ENCODE data around the gene CLIC5.

Gene CLIC5

DNA sequence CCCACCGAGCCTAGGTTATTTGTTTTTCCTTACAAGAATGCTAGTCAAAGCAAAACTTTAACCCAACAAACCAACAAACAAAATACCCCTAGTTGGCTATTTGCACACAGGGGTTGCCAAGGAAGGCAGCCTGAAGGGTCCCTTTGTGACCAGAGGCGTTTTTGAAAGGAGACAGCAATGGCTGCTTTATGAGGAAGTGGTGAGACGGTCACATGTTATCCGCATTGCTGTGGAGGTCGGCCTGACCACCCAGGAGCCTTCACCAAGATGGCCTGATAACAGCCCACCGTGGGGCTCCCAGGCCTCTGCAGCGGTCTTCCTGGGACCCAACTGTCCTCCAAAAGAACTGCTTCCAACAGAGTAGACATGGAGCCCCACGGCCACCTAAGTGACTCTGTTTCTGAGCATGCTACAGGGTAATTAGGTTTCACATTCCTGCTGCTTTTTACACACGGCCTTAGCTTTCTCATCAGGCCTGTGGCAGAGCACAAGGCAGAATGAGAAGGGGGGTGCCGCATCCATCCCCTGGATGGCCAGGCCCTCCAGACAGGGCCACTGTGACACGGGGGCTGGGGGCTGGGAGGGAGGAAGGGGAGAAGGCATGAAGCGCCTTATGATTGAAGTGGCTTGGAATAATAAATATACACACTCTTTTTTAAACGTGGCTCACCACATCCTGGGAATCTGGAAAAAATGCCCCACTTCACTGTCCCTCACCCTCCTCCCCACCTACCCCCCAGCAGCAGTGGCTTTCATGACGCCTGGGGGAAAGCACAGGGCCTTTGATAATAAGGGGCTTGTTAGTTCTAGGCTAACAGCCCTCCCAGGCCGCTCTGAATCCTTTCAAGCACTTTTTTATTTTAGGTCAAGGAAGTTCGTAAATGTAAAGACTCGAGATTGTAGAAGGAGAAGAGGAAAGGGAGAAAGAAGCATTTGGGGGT lies 86.0 kb downstream of the CLIC5 start:
- in situ Hi-C loops (cut with MboI; ENCODE audit: low sequenced_read_pairs), result loop anchor here (10.0 kb wide), 1 partner anchor 1275 kb away; no protein-coding TSS in a partner anchor

GRCh38 chr6:45928721-45929305 lies 86.8 kb downstream of the CLIC5 start:
- in situ Hi-C loops (cut with MboI; ENCODE audit: low sequenced_read_pairs), result loop anchor here (10.0 kb wide), 1 partner anchor 1274 kb away; no protein-coding TSS in a partner anchor

GRCh38 chr6:45927421-45928320 lies 88.0 kb downstream of the CLIC5 start:
- in situ Hi-C loops (cut with MboI; ENCODE audit: low sequenced_read_pairs), result loop anchor here (10.0 kb wide), 1 partner anchor 1273 kb away; no protein-coding TSS in a partner anchor

GRCh38 chr6:45926423-45926822 lies 89.2 kb downstream of the CLIC5 start:
- in situ Hi-C loops (cut with MboI; ENCODE audit: low sequenced_read_pairs), result loop anchor here (10.0 kb wide), 1 partner anchor 1272 kb away; no protein-coding TSS in a partner anchor

GRCh38 chr6:45924763-45925342 lies 90.8 kb downstream of the CLIC5 start:
- in situ Hi-C loops (cut with MboI; ENCODE audit: low sequenced_read_pairs), result loop anchor here (10.0 to 25.0 kb wide), 2 partner anchors 1270 to 1463 kb away; no protein-coding TSS in a partner anchor

DNA sequence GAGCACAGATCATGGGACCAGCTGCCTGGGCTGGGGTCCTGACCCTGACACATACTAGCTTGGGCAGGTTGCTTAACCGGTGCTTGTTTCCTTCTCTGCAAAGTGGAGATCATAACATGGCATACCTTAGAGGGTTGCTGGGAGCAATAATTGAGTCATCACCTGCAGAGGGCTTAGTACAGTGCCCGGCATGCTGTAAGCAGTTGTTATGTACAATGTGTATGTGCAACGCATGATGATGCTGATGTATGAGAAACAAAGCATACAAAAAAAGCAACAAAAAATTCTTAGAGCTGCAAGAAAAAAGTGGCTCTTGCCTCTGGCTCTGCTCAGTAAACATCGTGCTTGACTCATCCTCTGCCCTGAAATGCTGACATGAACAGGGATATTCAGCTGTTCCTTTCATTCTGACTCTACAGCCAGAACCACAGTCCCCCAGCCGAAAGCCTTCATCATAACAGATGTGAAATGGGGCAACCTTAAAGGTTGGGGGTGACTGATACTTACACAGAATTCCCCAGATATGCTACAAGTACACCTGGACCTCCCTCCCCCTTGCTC lies 91.7 kb downstream of the CLIC5 start:
- in situ Hi-C loops (cut with MboI; ENCODE audit: low sequenced_read_pairs), result loop anchor here (10.0 to 25.0 kb wide), 2 partner anchors 1269 to 1462 kb away; no protein-coding TSS in a partner anchor

DNA sequence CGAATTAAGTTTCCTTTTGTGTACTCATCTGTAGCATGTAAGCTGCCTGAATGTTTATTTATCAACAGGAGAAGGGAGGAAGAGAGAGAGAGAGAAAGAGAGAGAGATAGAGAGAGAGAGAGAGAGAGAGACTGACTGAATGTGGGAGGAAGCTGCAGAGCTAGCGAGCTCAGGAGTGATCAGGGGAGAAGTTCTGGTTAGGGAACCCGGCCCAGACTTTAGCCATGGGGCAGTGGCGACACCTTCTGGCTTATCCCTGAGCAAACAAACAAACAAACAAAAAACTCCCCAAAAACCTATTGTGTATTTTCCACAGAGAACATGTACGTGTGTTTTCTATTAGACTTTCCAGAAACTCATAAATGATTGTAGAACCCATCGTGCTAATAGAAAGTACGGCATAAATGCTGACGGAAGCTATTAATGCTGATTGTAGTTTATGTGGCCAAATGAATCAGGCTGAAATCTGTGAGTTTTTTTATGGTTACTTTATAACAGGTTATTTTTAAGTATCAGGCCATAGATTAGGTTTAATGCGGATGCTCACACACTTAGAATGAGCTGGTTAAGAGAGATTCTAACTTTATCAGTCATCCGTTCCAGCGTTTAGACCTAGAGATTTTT lies 92.8 kb downstream of the CLIC5 start:
- in situ Hi-C loops (cut with MboI; ENCODE audit: low sequenced_read_pairs), result loop anchor here (10.0 to 25.0 kb wide), 2 partner anchors 1268 to 1461 kb away; no protein-coding TSS in a partner anchor

GRCh38 chr6:45921691-45922281 lies 93.9 kb downstream of the CLIC5 start:
- in situ Hi-C loops (cut with MboI; ENCODE audit: low sequenced_read_pairs), result loop anchor here (10.0 to 25.0 kb wide), 2 partner anchors 1267 to 1459 kb away; no protein-coding TSS in a partner anchor

DNA sequence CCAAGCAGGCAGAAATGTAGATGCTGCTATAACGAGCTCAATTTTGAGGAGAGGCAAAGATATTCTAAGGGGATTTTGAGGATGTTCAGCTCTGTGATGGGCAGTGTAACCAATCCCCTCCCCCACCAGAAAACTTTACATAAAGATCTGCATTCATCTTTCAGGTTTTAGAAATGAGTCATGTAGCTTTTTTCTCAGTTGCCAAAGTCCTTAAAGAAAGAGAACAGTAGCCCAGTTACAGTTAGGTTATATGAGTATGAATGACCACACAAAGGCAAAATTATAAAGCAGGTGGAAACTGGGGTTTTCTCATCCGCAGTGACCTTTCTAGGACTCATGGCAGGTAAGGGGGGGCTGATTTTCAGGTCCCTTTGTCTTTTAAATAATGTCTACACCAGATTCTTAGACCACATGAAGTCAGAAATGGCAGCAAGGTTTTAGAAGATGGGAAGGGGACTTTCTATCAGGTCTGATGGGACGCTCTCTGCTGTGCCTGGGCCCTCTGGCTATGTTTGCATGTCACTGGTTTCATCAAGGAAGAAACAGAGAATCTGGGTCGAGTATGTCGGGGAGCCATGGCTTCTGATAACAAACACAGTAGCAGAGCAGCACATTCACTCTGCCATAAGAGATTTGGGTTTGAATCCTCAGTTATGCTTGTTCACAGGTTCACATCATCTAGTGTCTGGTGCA lies 94.7 kb downstream of the CLIC5 start:
- in situ Hi-C loops (cut with MboI; ENCODE audit: low sequenced_read_pairs), result loop anchor here (10.0 to 25.0 kb wide), 2 partner anchors 1266 to 1459 kb away; no protein-coding TSS in a partner anchor

GRCh38 chr6:45917439-45917838 lies 98.2 kb downstream of the CLIC5 start:
- in situ Hi-C loops (cut with MboI; ENCODE audit: low sequenced_read_pairs), result loop anchor here (25.0 kb wide), 1 partner anchor 1455 kb away; no protein-coding TSS in a partner anchor

- in situ Hi-C loops (cut with MboI; ENCODE audit: low sequenced_read_pairs), result loop anchor here (25.0 kb wide), 1 partner anchor 1454 kb away; no protein-coding TSS in a partner anchor
Measured at GRCh38 chr6:45916692-45917091, 99.0 kb downstream of the CLIC5 start.

DNA sequence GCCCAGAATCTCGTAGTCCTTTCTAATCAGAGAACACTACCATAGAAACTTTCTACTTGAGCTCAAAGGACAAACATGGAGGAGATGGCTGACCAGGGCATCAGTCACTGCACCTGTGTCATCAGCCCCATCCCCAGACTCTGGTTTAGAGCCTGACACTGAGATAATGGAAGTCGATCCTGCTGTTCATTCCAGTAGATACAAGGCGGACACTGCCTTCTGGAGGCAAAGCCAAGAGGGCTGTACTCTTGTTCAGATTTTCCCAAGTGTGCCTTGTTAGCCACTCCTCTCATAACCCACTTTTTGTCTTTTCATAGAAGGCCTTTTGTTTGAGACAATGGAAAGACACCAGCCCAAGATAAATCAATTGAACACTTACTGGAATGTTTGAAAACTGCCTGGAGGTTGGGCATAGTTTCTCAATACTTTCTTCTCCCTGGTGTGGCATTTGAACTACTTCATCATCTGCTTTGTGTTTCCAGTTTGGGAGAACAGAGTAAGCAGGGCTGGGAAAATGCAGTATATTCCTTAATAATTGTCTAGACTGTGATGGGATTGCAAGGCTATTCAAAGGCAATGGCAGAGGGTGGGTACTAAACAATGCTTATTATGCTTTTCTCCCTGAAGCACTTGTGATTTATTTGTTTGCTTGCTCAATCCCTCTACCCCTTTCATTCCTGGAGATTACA lies 99.7 kb downstream of the CLIC5 start:
- in situ Hi-C loops (cut with MboI; ENCODE audit: low sequenced_read_pairs), result loop anchor here (25.0 kb wide), 1 partner anchor 1454 kb away; no protein-coding TSS in a partner anchor

DNA sequence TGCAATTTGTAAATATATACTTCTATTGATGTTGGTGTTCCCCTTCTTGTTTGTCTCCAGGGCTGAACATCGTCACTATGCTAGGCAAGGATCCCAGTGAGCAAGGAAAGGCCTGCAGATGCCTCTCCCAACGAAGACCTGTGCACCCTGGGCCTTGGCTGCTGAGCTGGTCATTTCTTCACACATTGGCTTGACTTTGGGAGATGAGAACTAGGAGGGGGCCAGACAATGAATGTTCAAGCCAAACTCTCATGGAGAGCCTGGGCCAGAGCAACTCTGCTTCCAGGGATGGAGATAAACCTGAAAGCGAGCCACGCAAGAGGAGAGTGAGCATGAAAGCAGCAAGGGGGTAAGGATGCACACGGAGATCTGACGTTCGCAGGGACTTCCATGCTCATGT lies 104.0 kb downstream of the CLIC5 start:
- in situ Hi-C loops (cut with MboI; ENCODE audit: low sequenced_read_pairs), result loop anchor here (25.0 kb wide), 1 partner anchor 1449 kb away; no protein-coding TSS in a partner anchor

DNA sequence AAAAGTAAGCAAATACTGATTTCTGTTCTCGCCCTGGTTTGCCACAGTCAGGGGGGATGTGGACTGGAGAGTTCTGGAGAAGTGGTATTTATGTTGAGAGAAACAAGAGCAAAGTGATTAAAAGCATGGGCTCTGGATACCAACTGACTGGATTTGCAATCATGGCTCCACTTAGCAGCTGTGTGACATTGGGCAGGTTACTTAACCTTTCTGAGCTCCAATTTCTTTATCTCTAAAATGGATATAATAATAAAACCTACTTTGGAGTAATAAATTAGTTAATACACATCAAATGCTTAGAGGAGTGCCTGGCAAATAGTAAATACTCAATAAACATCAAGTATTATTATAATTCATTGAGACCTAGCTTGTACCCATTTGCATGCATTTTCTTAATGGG lies 111.7 kb downstream of the CLIC5 start:
- in situ Hi-C loops (cut with MboI; ENCODE audit: low sequenced_read_pairs), result loop anchor here (25.0 kb wide), 1 partner anchor 1442 kb away; no protein-coding TSS in a partner anchor

- in situ Hi-C loops (cut with MboI; ENCODE audit: low sequenced_read_pairs), result loop anchor here (25.0 kb wide), 1 partner anchor 1441 kb away; no protein-coding TSS in a partner anchor
Measured at GRCh38 chr6:45902984-45903383, 112.7 kb downstream of the CLIC5 start.

DNA sequence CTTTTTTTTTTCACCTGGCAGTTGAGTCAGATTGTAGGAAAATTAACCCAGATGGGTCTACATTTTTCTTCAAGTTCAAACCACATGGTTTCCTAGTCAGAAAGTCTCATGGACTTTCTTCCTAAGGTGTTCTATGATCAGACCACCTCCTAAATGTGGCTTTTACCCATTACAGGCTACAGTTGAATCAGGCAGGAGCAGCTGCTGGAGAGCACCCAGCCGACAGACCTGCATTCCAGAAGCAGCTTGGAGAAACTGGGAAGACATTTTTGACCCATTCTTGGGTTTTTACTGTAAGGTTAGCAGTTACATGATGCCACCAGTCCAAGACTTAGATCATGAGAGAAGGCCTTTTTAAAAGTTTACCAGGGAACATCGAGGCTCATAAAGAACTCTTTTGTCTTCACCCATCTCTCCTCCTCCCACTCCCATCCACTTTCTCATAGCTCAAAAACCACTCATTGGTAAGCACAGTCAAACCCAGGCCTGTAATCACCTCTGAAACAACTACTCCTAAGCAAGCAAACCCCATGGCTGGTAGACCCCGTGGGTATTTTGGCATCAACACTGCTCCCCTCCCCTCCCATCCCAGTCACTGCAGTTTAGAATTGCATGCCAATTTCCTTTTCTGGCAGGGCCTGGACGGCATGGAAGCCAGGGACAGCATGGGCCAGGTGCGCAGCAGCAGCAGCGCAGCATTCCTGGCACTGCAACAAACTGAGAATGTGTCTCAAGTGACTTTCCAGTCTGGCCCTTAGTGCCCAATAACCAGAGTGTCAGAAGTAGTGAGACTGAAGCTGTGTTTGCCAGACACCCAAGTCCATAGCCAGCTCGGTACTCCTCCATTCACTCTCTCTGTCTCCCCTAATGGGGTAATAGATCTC lies 113.7 kb downstream of the CLIC5 start:
- in situ Hi-C loops (cut with MboI; ENCODE audit: low sequenced_read_pairs), result loop anchor here (25.0 kb wide), 1 partner anchor 1440 kb away; no protein-coding TSS in a partner anchor

Measured in HL-60/S4 treated with phorbol 12-myristate 13-acetate at 8.2 ng/mL for 4 days and 3 days (cell line).